Colonic mucosa (tissue), 4 donors: ENCODE measurements around the gene SPG11. TPM values are rescaled to one million over a fixed set of nuclear protein-coding genes. Genes with fewer than 3 reads are reported as not detected.

Source experiments
- DNase-seq: peaks from one replicate; pipeline ENCODE4 v3.0.0-alpha.2; 2020
- H3K27ac ChIP-seq: fragments of 200-600 bp; one replicate; pipeline ENCODE4 v1.8.0; 2021
- H3K27me3 ChIP-seq: fragments of 200-600 bp; one replicate; pipeline ENCODE4 v1.8.0; 2021
- H3K36me3 ChIP-seq: fragments of 200-600 bp; one replicate; pipeline ENCODE4 v1.8.0; 2021
- H3K4me1 ChIP-seq: fragments of 200-600 bp; one replicate; pipeline ENCODE4 v1.8.0; 2021; ENCODE audit warnings: mild to moderate bottlenecking
- H3K4me3 ChIP-seq: fragments of 200-600 bp; one replicate; pipeline ENCODE4 v1.8.0; 2021
- H3K9ac ChIP-seq, 2 donors: one replicate each; pipeline ENCODE4 v1.7.0; 2013; ENCODE audit warnings: control low read depth in 2 of 2, low read depth in 2 of 2, low read length in 2 of 2
- H3K9me3 ChIP-seq: fragments of 200-600 bp; one replicate; pipeline ENCODE4 v1.8.0; 2021
- CTCF ChIP-seq: fragments of 200-600 bp; IDR thresholded peaks from one replicate; pipeline ENCODE4 v1.8.0; 2022; ENCODE audit warnings: antibody characterized with exemption, mild to moderate bottlenecking
- intact Hi-C: fragments of 100-400 bp; cut with DNase I; formaldehyde crosslinking; loops from one replicate; pipeline ENCODE4 v1.14.1; 2022
- total RNA-seq, 2 donors: library from RNA; stranded (reverse); fragmentation: NEBNext Ultra II Directional in 1 of 2; extraction: Animal tissue kit (Norgen Biotek cat#: 25700) in 1 of 2; gene quantifications; one replicate each; pipeline ENCODE4 v1.2.1, GENCODE V29; 2021
- donor health status: healthy.
- donor health status: DM: no; HTN: no; CAD: no.
- donor health status: DM: no; HTN: no; CAD: no.

The SPG11 gene
- total RNA-seq, 2 donors from 2014 or later, result 79.3 to 95.3 TPM

- H3K27ac ChIP-seq, result no peak overlapping the region
- H3K9ac ChIP-seq, result no peak overlapping the region
- no peaks in the 10 kb centered on the region for H3K4me1 ChIP-seq
- no peaks in the 10 kb centered on the region for H3K9me3 ChIP-seq
- H3K36me3 ChIP-seq, result no peaks in the 10 kb centered on the region
- H3K4me3 ChIP-seq, result no peak overlapping the region
- intact Hi-C loops, result no loop called here
- DNase-seq, result no peak
- no peak for TF ChIP-seq CTCF
- H3K27me3 ChIP-seq, result no peaks in the 10 kb centered on the region
Measured at GRCh38 chr15:44682211-44682610, 18.7 kb upstream of the SPG11 start.

DNA sequence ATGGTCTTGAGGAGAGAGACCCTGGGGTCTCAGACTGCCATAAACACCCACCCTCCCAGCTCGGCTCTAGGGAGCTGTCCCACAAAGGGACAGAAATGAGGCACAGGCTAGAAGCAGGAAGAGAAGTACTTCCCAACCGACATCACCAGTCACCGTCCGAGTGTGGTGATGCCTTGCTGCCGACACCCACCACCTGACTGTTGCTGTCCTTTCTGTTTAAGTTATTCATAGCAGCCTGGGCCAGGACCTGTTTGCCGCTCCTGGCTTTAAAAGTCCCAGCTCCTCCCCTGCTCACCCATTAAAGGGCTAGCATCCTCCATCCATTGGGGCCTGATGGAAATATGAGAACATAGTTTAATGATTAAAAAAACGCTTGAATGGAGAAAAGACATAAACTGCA is 13.2 kb upstream of the SPG11 start:
- Histone ChIP-seq H3K27me3 (no peaks in the 10 kb centered on the region), H3K27ac (no peak overlapping the region), H3K36me3 (no peaks in the 10 kb centered on the region), H3K4me3 (no peak overlapping the region), H3K9ac (no peak overlapping the region), H3K4me1 (no peaks in the 10 kb centered on the region), H3K9me3 (no peaks in the 10 kb centered on the region)
- intact Hi-C loops, result no loop called here
- DNase-seq, result no peak
- TF ChIP-seq CTCF, result no peak

- no peak overlapping the region for H3K27ac ChIP-seq
- no peaks in the 10 kb centered on the region for H3K4me1 ChIP-seq
- intact Hi-C loops, result no loop called here
- no peaks in the 10 kb centered on the region for H3K36me3 ChIP-seq
- no peaks in the 10 kb centered on the region for H3K9me3 ChIP-seq
- no peak for DNase-seq
- H3K4me3 ChIP-seq, result no peak overlapping the region
- no peaks in the 10 kb centered on the region for H3K27me3 ChIP-seq
- no peak for TF ChIP-seq CTCF
- H3K9ac ChIP-seq, result no peak overlapping the region
Measured at GRCh38 chr15:44675911-44676310, 12.4 kb upstream of the SPG11 start.

- Histone ChIP-seq H3K9ac (no peak overlapping the region), H3K4me3 (no peak overlapping the region)
- intact Hi-C loops, result no loop called here
Measured at GRCh38 chr15:44673639-44674038, 10.2 kb upstream of the SPG11 start.

GRCh38 chr15:44670087-44670950 is 6.9 kb upstream of the SPG11 start:
- Histone ChIP-seq H3K9ac (no peak overlapping the region), H3K27me3 (no peaks in the 10 kb centered on the region), H3K4me1 (no peaks in the 10 kb centered on the region), H3K27ac (no peak overlapping the region), H3K9me3 (no peaks in the 10 kb centered on the region), H3K4me3 (no peak overlapping the region), H3K36me3 (no peaks in the 10 kb centered on the region)
- intact Hi-C loops, result no loop called here
- DNase-seq, result no peak
- no peak for TF ChIP-seq CTCF

More at GRCh38 chr15:44673639-44674038, 10.2 kb upstream of the SPG11 start:
- DNase-seq, result no peak
- no peaks in the 10 kb centered on the region for H3K4me1 ChIP-seq
- H3K27ac ChIP-seq, result no peak overlapping the region
- no peaks in the 10 kb centered on the region for H3K9me3 ChIP-seq
- no peaks in the 10 kb centered on the region for H3K27me3 ChIP-seq
- no peak for TF ChIP-seq CTCF
- H3K36me3 ChIP-seq, result no peaks in the 10 kb centered on the region
